HepG2 (cell line): ENCODE measurements around the gene FIBCD1. TPM values are rescaled to one million over a fixed set of nuclear protein-coding genes. Genes with fewer than 3 reads are reported as not detected.

ENCODE experiments used
- ATAC-seq: fragments of 200-7000 bp; cut with Tn5 transposase; 3 replicates; pipeline ENCODE4 v1.9.1; 2020; ENCODE audit warnings: mild to moderate bottlenecking, moderate library complexity
- BruUV-seq: library from RNA; stranded (reverse); fragments of 400-500 nt; replicated peaks from 2 replicates; lab custom pipeline; 2021; lab: Mats Ljungman, UMichigan
- CTCF ChIA-PET: fragments of 300-600 bp; formaldehyde crosslinking; extraction: SDS; loops from one replicate; lab custom pipeline; 2021; ENCODE audit warnings: low total read pairs, inconsistent platforms, low intra/inter-chr PET ratio; lab: Yijun Ruan, JAX
- POLR2A ChIA-PET: fragments of 350-600 bp; sonication (Branson Sonifier 250); formaldehyde crosslinking; loops from one replicate; lab custom pipeline; 2020; ENCODE audit warnings: antibody characterized with exemption, inconsistent platforms; lab: Yijun Ruan, JAX
- DNase-seq: peaks from one replicate; pipeline ENCODE4 v3.0.0-alpha.2; 2015; ENCODE audit warnings: low spot score
- FAIRE-seq: peaks from 3 replicates; lab custom pipeline; 2011; peaks lifted over from hg19 to GRCh38; lab: Jason Lieb, UNC
- H2AFZ ChIP-seq: one replicate; pipeline ENCODE4 v1.6.1; 2011; ENCODE audit warnings: low read length, inconsistent platforms
- H3K27ac ChIP-seq: fragments of 300-600 bp; 3 replicates; pipeline ENCODE4 v1.8.0; 2011; ENCODE audit warnings: mixed run types, mild to moderate bottlenecking, mixed read lengths, low read length, inconsistent platforms; ENCODE audit not compliant: insufficient read depth; ENCODE audit errors: extremely low read length
- H3K27me3 ChIP-seq, 2 experiments: fragments of 200-600 bp in 1 of 2; 2 replicates in 1 of 2; 3 replicates in 1 of 2; pipeline versions ENCODE4 v1.6.0 to v1.8.0; 2011; ENCODE audit warnings: low read length in 2 of 2, mild to moderate bottlenecking in 2 of 2, moderate library complexity in 2 of 2, inconsistent platforms in 1 of 2; ENCODE audit not compliant: insufficient read depth in 2 of 2, control insufficient read depth in 1 of 2
- H3K36me3 ChIP-seq, 2 experiments: fragments of 200-600 bp in 1 of 2; replicated peaks in 1 of 2; 2 replicates in 1 of 2; 3 replicates in 1 of 2; pipeline versions ENCODE4 v1.5.1 to v1.8.0; 2011; ENCODE audit warnings: low read length in 2 of 2, inconsistent platforms in 1 of 2; ENCODE audit not compliant: insufficient read depth in 2 of 2, control insufficient read depth in 1 of 2
- H3K4me1 ChIP-seq: 2 replicates; pipeline ENCODE4 v1.5.1; 2012; ENCODE audit warnings: low read length, inconsistent platforms; ENCODE audit not compliant: insufficient read depth
- H3K4me2 ChIP-seq: 2 replicates; pipeline ENCODE4 v1.6.0; 2011; ENCODE audit warnings: low read depth, low read length, inconsistent platforms
- H3K4me3 ChIP-seq, 3 experiments: fragments of 200-600 bp in 1 of 3; sonication (generic), shearing (Covaris generic) in 1 of 3; replicated peaks in 1 of 3; 2 replicates each; pipeline ENCODE4 v1.5.1; 2011 to 2016; ENCODE audit warnings: low read length in 3 of 3, inconsistent platforms in 2 of 3, low read depth in 2 of 3, mild to moderate bottlenecking in 2 of 3, control low read depth in 1 of 3, mixed read lengths in 1 of 3; ENCODE audit not compliant: insufficient read depth in 1 of 3
- H3K79me2 ChIP-seq: one replicate; pipeline ENCODE4 v1.6.1; 2011; ENCODE audit warnings: low read length, inconsistent platforms; ENCODE audit not compliant: insufficient read depth
- H3K9ac ChIP-seq: 2 replicates; pipeline ENCODE4 v1.6.0; 2011; ENCODE audit warnings: mild to moderate bottlenecking, low read depth, low read length, inconsistent platforms; ENCODE audit not compliant: insufficient read depth
- H3K9me3 ChIP-seq: 2 replicates; pipeline ENCODE4 v1.5.1; 2012; ENCODE audit warnings: mild to moderate bottlenecking, low read length
- H4K20me1 ChIP-seq: 2 replicates; pipeline ENCODE4 v1.6.0; 2011; ENCODE audit warnings: inconsistent platforms, mild to moderate bottlenecking, low read length, moderate library complexity; ENCODE audit not compliant: insufficient read depth
- BATF2 ChIP-seq: sonication (generic); formaldehyde crosslinking; IDR thresholded peaks from 2 replicates; pipeline ENCODE4 v1.8.0; 2022; ENCODE audit warnings: mild to moderate bottlenecking, missing genetic modification reagents, moderate library complexity
- PRDM10 ChIP-seq: sonication (generic); formaldehyde crosslinking; IDR thresholded peaks from 2 replicates; pipeline ENCODE4 v1.4.0; 2020; ENCODE audit warnings: low read depth, missing genetic modification reagents
- ZBTB34 ChIP-seq: sonication (generic); formaldehyde crosslinking; IDR thresholded peaks from 2 replicates; pipeline ENCODE4 v1.8.0; 2022; ENCODE audit warnings: mild to moderate bottlenecking, missing genetic modification reagents
- ZNF629 ChIP-seq: sonication (generic); formaldehyde crosslinking; conservative IDR thresholded peaks from 2 replicates; pipeline ENCODE4 v1.5.0; 2020; ENCODE audit warnings: missing genetic modification reagents
- ZNF678 ChIP-seq: sonication (generic); formaldehyde crosslinking; IDR thresholded peaks from 2 replicates; pipeline ENCODE4 v1.4.0; 2020; ENCODE audit warnings: mild to moderate bottlenecking, missing genetic modification reagents
- WGBS: methylation state at CpG from one replicate; pipeline ENCODE4 v1.1.6; 2017; ENCODE audit warnings: low lambda C conversion rate; 5-methylcytosine and 5-hydroxymethylcytosine counted together
- in situ Hi-C: cut with HindIII; loops from 2 replicates; pipeline ENCODE4 v1.10.0; 2017; ENCODE audit warnings: low pct_unique_long_range_greater_than_20kb; ENCODE audit not compliant: extremely low pct_ligation_motif_present
- intact Hi-C: fragments of 100-400 bp; cut with micrococcal nuclease; formaldehyde crosslinking; loops from one replicate; pipeline ENCODE4 v1.10.0; 2022; ENCODE audit not compliant: unreplicated experiment
- polyA plus RNA-seq, 8 experiments: library from polyadenylated mRNA; depleted of rRNA in 3 of 8; stranded (reverse) in 7 of 8; unstranded in 1 of 8; fragments of >200 nt; fragmentation: Illumina TruSeq in 4 of 8; extraction: Trizol in 4 of 8; gene quantifications; 2 replicates each; pipeline versions ENCODE4 v1.2.1 to v1.2.3, GENCODE V29; 2011 to 2016; ENCODE audit warnings: low read depth in 4 of 8, missing spikeins in 1 of 8, mixed read lengths in 1 of 8; ENCODE audit not compliant: insufficient read depth in 1 of 8
- total RNA-seq, 5 experiments: library from RNA; depleted of rRNA; stranded (reverse); fragments of >200 nt; fragmentation: Illumina TruSeq; extraction: Trizol; gene quantifications; 2 replicates each; pipeline ENCODE4 v1.2.3, GENCODE V29; 2016; ENCODE audit warnings: low read depth in 1 of 5

FIBCD1 gene
- total and polyA plus RNA-seq, 2 of the 13 experiments (the other 11 are each of a cell fraction or from before 2014, with no cell fraction given), result 0.55 to 0.89 TPM

GRCh38 chr9:130975932-130976841 lies 37.1 kb upstream of the FIBCD1 start:
- H3K36me3 ChIP-seq, result no peaks in the 10 kb centered on the region
- TF ChIP-seq ZNF678 (CRISPR knock-in tag) (no peak), ZNF629 (peak; percentile 70)
- FAIRE-seq (no peak), DNase-seq (no peak), ATAC-seq (no peak)
- intact Hi-C loops, result no loop called here
- H3K9ac ChIP-seq, result no peak overlapping the region
- no peak overlapping the region for H3K4me2 ChIP-seq
- no peaks in the 10 kb centered on the region for H3K4me1 ChIP-seq
- POLR2A ChIA-PET, result no interaction called here
- no peak overlapping the region for H3K27ac ChIP-seq
- peaks cover 25 to 89% of the 10 kb centered on the region in 2 experiments for H3K27me3 ChIP-seq
- no TSS peak for BruUV-seq
- CTCF ChIA-PET, result no interaction called here
- in situ Hi-C loops, result no loop called here
- 36% methylated on average over 5 of the region's 13 CpGs for WGBS
- no peaks in the 10 kb centered on the region for H4K20me1 ChIP-seq
- no peak overlapping the region for H3K4me3 ChIP-seq
- H2AFZ ChIP-seq, result no peak overlapping the region
- H3K9me3 ChIP-seq, result no peaks in the 10 kb centered on the region
- H3K79me2 ChIP-seq, result no peaks in the 10 kb centered on the region

GRCh38 chr9:130975156-130975555 lies 36.1 kb upstream of the FIBCD1 start:
- DNase-seq (no peak), ATAC-seq (no peak), FAIRE-seq (no peak)
- TF ChIP-seq PRDM10 (no peak), ZBTB34 (CRISPR knock-in tag) (no peak), BATF2 (CRISPR knock-in tag) (no peak)
- Histone ChIP-seq H3K9me3 (no peaks in the 10 kb centered on the region), H3K4me3 (no peak overlapping the region), H2AFZ (no peak overlapping the region), H3K9ac (no peak overlapping the region), H3K27ac (no peak overlapping the region), H3K27me3 (peaks cover 20 to 89% of the 10 kb centered on the region in 2 experiments), H3K4me2 (no peak overlapping the region), H3K36me3 (no peaks in the 10 kb centered on the region), H3K79me2 (no peaks in the 10 kb centered on the region), H3K4me1 (no peaks in the 10 kb centered on the region), H4K20me1 (no peaks in the 10 kb centered on the region)
- 40% methylated on average over 5 of the region's 5 CpGs for WGBS
- intact Hi-C loops, result no loop called here
- ChIA-PET POLR2A (no interaction called here), CTCF (no interaction called here)
- in situ Hi-C loops, result no loop called here
- BruUV-seq, result no TSS peak
